Muscle of back (tissue), 10 donors: ENCODE results near the gene ZFR. TPM values are rescaled to one million over a fixed set of nuclear protein-coding genes. Genes with fewer than 3 reads are reported as not detected.

Source experiments
- polyA plus RNA-seq, 10 donors: library from polyadenylated mRNA; unstranded; fragments of 120-200 nt; gene quantifications; one replicate each; pipeline ENCODE4 v1.2.1, GENCODE V29; 2013; ENCODE audit not compliant: insufficient read length in 10 of 10

The ZFR gene
- polyA plus RNA-seq, 10 donors = 66.2 to 95.1 (median 80.9) TPM

Other genes starting within 250 kb of the ZFR start
- gene MTMR12, start 131.8 kb downstream of the ZFR start, polyA plus RNA-seq = 10 to 100 TPM; 12.4 to 22.4 (median 17.9) TPM
- 100 to 1,000 TPM; 263 to 326 (median 289) TPM for gene SUB1, start 140.8 kb upstream of the ZFR start, polyA plus RNA-seq